K562 (cell line): ENCODE results near the gene PRSS27. TPM values are rescaled to one million over a fixed set of nuclear protein-coding genes. Genes with fewer than 3 reads are reported as not detected.

Experiments
- ATAC-seq: fragments of 200-7000 bp; cut with Tn5 transposase; 3 replicates; pipeline ENCODE4 v1.9.1; 2020; ENCODE audit warnings: moderate library complexity
- BruUV-seq: library from RNA; stranded (reverse); fragments of 400-500 nt; replicated peaks from 2 replicates; lab custom pipeline; 2021; lab: Mats Ljungman, UMichigan
- CTCF ChIA-PET: fragments of 300-600 bp; formaldehyde crosslinking; extraction: SDS; loops from one replicate; lab custom pipeline; 2021; ENCODE audit warnings: low intra/inter-chr PET ratio; lab: Yijun Ruan, JAX
- POLR2A ChIA-PET: fragments of 300-600, 350-650 bp; sonication (Branson Sonifier 250); formaldehyde crosslinking; extraction: SDS; loops from one replicate; lab custom pipeline; 2021; ENCODE audit warnings: antibody characterized with exemption, inconsistent platforms; lab: Yijun Ruan, JAX
- DNase-seq, 4 experiments: peaks; one replicate each; pipeline versions ENCODE4 v3.0.0 to v3.0.0-alpha.2; 2011 to 2018; ENCODE audit warnings: low spot score in 3 of 4, mixed read lengths in 3 of 4; ENCODE audit errors: extremely low read depth in 1 of 4
- FAIRE-seq: peaks from 2 replicates; lab custom pipeline; 2011; peaks lifted over from hg19 to GRCh38; lab: Jason Lieb, UNC
- H2AFZ ChIP-seq: 2 replicates; pipeline ENCODE4 v1.6.0; 2011; ENCODE audit warnings: low read depth, low read length, control low read depth, inconsistent platforms
- H3K27ac ChIP-seq: fragments of 200-600 bp; 3 replicates; pipeline ENCODE4 v1.8.0; 2011; ENCODE audit warnings: low read depth, mild to moderate bottlenecking, control low read depth, inconsistent platforms, low read length, moderate library complexity, mixed read lengths; ENCODE audit errors: extremely low read depth
- H3K27me3 ChIP-seq, 2 experiments: fragments of 300-600 bp in 1 of 2; 2 replicates in 1 of 2; 3 replicates in 1 of 2; pipeline versions ENCODE4 v1.6.0 to v1.8.0; 2011; ENCODE audit warnings: inconsistent platforms in 2 of 2, low read length in 2 of 2, mild to moderate bottlenecking in 1 of 2, mixed read lengths in 1 of 2, moderate library complexity in 1 of 2; ENCODE audit not compliant: control insufficient read depth in 2 of 2, insufficient read depth in 2 of 2
- H3K36me3 ChIP-seq: fragments of 300-600 bp; 3 replicates; pipeline ENCODE4 v1.8.0; 2011; ENCODE audit warnings: mild to moderate bottlenecking, low read length, inconsistent platforms; ENCODE audit not compliant: control insufficient read depth, insufficient read depth
- H3K4me1 ChIP-seq, 2 experiments: fragments of 200-600 bp in 1 of 2; replicated peaks in 1 of 2; 2 replicates in 1 of 2; 3 replicates in 1 of 2; pipeline versions ENCODE4 v1.5.1 to v1.8.0; 2011; ENCODE audit warnings: inconsistent platforms in 2 of 2, low read length in 2 of 2, mild to moderate bottlenecking in 1 of 2, mixed read lengths in 1 of 2, moderate library complexity in 1 of 2; ENCODE audit not compliant: control insufficient read depth in 2 of 2, insufficient read depth in 2 of 2
- H3K4me2 ChIP-seq: 2 replicates; pipeline ENCODE4 v1.6.1; 2011; ENCODE audit warnings: low read length, control low read depth, inconsistent platforms, mixed read lengths; ENCODE audit not compliant: insufficient read depth
- H3K4me3 ChIP-seq: fragments of 200-600 bp; sonication (generic), shearing (Covaris generic); 2 replicates; pipeline ENCODE4 v1.5.1; 2016; ENCODE audit warnings: control low read depth, inconsistent platforms
- H3K79me2 ChIP-seq: fragments of 200-600 bp; 3 replicates; pipeline ENCODE4 v1.8.0; 2011; ENCODE audit warnings: low read length, inconsistent platforms; ENCODE audit not compliant: control insufficient read depth, insufficient read depth
- H3K9ac ChIP-seq, 2 experiments: 2 replicates each; pipeline versions ENCODE4 v1.6.0 to v1.6.1; 2011; ENCODE audit warnings: low read depth in 2 of 2, low read length in 2 of 2, control low read depth in 1 of 2, inconsistent platforms in 1 of 2, mild to moderate bottlenecking in 1 of 2, mixed read lengths in 1 of 2; ENCODE audit not compliant: insufficient read depth in 1 of 2
- H3K9me1 ChIP-seq: one replicate; pipeline ENCODE4 v1.6.0; 2011; ENCODE audit warnings: inconsistent platforms, mild to moderate bottlenecking, low read length, moderate library complexity; ENCODE audit not compliant: control insufficient read depth, insufficient read depth
- H3K9me3 ChIP-seq: replicated peaks from 2 replicates; pipeline ENCODE4 v1.5.1; 2011; ENCODE audit warnings: low read depth, low read length, inconsistent platforms; ENCODE audit not compliant: control insufficient read depth, insufficient read depth
- H4K20me1 ChIP-seq: replicated peaks from 2 replicates; pipeline ENCODE4 v1.6.1; 2011; ENCODE audit warnings: low read length, inconsistent platforms, mixed read lengths; ENCODE audit not compliant: control insufficient read depth, insufficient read depth
- AFF1 ChIP-seq, 2 experiments: fragments of 450-650 bp; IDR thresholded peaks; 2 replicates each; pipeline ENCODE4 v1.6.1; 2018; ENCODE audit warnings: mild to moderate bottlenecking in 2 of 2, low read depth in 1 of 2; ENCODE audit not compliant: partially characterized antibody in 2 of 2
- BMI1 ChIP-seq: fragments of 150-350 bp; IDR thresholded peaks from 2 replicates; pipeline ENCODE4 v1.6.1; 2014; ENCODE audit warnings: low read length
- CUX1 ChIP-seq: fragments of 200-800 bp; sonication (Bioruptor generic); IDR thresholded peaks from 2 replicates; pipeline ENCODE4 v1.6.1; 2016; ENCODE audit warnings: missing genetic modification characterization, missing compliant biosample characterization
- FIP1L1 ChIP-seq: fragments of 200-400 bp; formaldehyde crosslinking; IDR thresholded peaks from 2 replicates; pipeline ENCODE4 v1.6.1; 2018; ENCODE audit warnings: mild to moderate bottlenecking, low read depth, low read length; ENCODE audit not compliant: poor library complexity, severe bottlenecking
- TAF7 ChIP-seq: fragments of 450-650 bp; IDR thresholded peaks from 2 replicates; pipeline ENCODE4 v1.6.1; 2016; ENCODE audit warnings: missing genetic modification characterization, missing compliant biosample characterization
- ZNF408 ChIP-seq: fragments of 250-450 bp; sonication (Bioruptor Pico); IDR thresholded peaks from 2 replicates; pipeline ENCODE4 v1.4.0; 2020; ENCODE audit warnings: low read depth, mild to moderate bottlenecking, moderate library complexity
- ZZZ3 ChIP-seq: fragments of 450-650 bp; IDR thresholded peaks from 2 replicates; pipeline ENCODE4 v1.6.1; 2016; ENCODE audit warnings: antibody characterized with exemption, mild to moderate bottlenecking, moderate library complexity
- WGBS: fragments of 100-300 bp; shearing (Covaris generic); methylation state at CpG from one replicate; pipeline ENCODE4 v1.1.6; 2016; ENCODE audit warnings: low coverage, mixed read lengths; ENCODE audit not compliant: insufficient coverage; ENCODE audit errors: missing lambda C conversion rate; 5-methylcytosine and 5-hydroxymethylcytosine counted together
- in situ Hi-C: fragments of 300-500 bp; cut with MboI; formaldehyde crosslinking; loops from 4 replicates; pipeline ENCODE4 v1.15.0; 2018; ENCODE audit warnings: inconsistent platforms, mixed read lengths
- intact Hi-C: fragments of 100-400 bp; cut with micrococcal nuclease; formaldehyde crosslinking; loops from 2 replicates; pipeline ENCODE4 v1.14.2; 2022
- polyA plus RNA-seq, 8 experiments: library from polyadenylated mRNA; depleted of rRNA in 4 of 8; stranded (reverse) in 5 of 8; unstranded in 3 of 8; fragments of >200 nt; fragmentation: Nextera tagmentation in 2 of 8; fragmentation: Illumina TruSeq in 1 of 8; extraction: Ambion mirVana in 2 of 8; extraction: Trizol in 1 of 8; gene quantifications; 2 replicates each; pipeline versions ENCODE4 v1.2.1 to v1.2.3, GENCODE V29; 2011 to 2014; ENCODE audit warnings: inconsistent platforms in 1 of 8, missing spikeins in 1 of 8
- total RNA-seq, 7 experiments: library from RNA; depleted of rRNA in 6 of 7; stranded (reverse); fragments of >200 nt in 6 of 7; fragmentation: Illumina TruSeq in 2 of 7; extraction: Trizol in 2 of 7; gene quantifications; 2 replicates each; pipeline versions ENCODE4 v1.2.1 to v1.2.3, GENCODE V29; 2011 to 2021; ENCODE audit warnings: low replicate concordance in 1 of 7

Gene PRSS27
- total and polyA plus RNA-seq, 9 of the 15 experiments (the other 6 are each of a cell fraction or from before 2014, with no cell fraction given) = 0.09 to 0.20 (median 0.17) TPM; not detected in 5

- TF ChIP-seq AFF1 (IDR thresholded peaks at IDR 0.05; ENCODE audit: low read depth in 1 of 2, partially characterized antibody in 2 of 2) = no peak
- no peak for TF ChIP-seq TAF7 (tag)
These were observed 25.3 kb upstream of the PRSS27 start (continued) for GRCh38 chr16:2745116-2745890.

- in situ Hi-C loops = no loop called here
- Histone ChIP-seq H3K79me2 (no peaks in the 10 kb centered on the region), H3K9me3 (no peaks in the 10 kb centered on the region), H3K4me1 (peaks cover 0 to 26% of the 10 kb centered on the region in 2 experiments; a peak in 2 of 5 replicates), H3K9me1 (no peaks in the 10 kb centered on the region), H3K4me2 (no peak overlapping the region), H4K20me1 (no peaks in the 10 kb centered on the region), H3K36me3 (peaks cover 6% of the 10 kb centered on the region; the same call in 2 of the 3 replicates), H3K27me3 (no peaks in the 10 kb centered on the region), H3K4me3 (no peak overlapping the region), H3K9ac (no peak overlapping the region), H2AFZ (no peak overlapping the region), H3K27ac (no peak overlapping the region)
- BruUV-seq = no TSS peak
- CTCF ChIA-PET = no interaction called here
- intact Hi-C loops = no loop called here
- FAIRE-seq = no peak
- POLR2A ChIA-PET = interaction anchor here (0.8 kb wide), 1 partner anchor 24 kb away, joined by 3 read pairs; no protein-coding TSS in a partner anchor
- no peak for ATAC-seq
- WGBS = 49% methylated on average over 6 of the region's 6 CpGs
- DNase-seq = no peak
- TF ChIP-seq CUX1 (CRISPR knock-in tag) (no peak), BMI1 (no peak), ZZZ3 (no peak), FIP1L1 (no peak), ZNF408 (CRISPR knock-in tag) (no peak)
These were observed 24.7 kb upstream of the PRSS27 start for GRCh38 chr16:2744711-2745110.
